CD4-positive, alpha-beta T cell treated with Interleukin-17A for 1 hour (primary cell): ENCODE measurements around the gene FNDC3B.

Source experiments
- DNase-seq: peaks from one replicate; pipeline ENCODE4 v3.0.0-alpha.2; 2020

FNDC3B gene

GRCh38 chr3:172056416-172056815 is 17.0 kb downstream of the FNDC3B start:
- DNase-seq = no peak

GRCh38 chr3:172057059-172057458 is 17.7 kb downstream of the FNDC3B start:
- no peak for DNase-seq

- no peak for DNase-seq
Observed at GRCh38 chr3:172057624-172058327, 18.4 kb downstream of the FNDC3B start.

DNA sequence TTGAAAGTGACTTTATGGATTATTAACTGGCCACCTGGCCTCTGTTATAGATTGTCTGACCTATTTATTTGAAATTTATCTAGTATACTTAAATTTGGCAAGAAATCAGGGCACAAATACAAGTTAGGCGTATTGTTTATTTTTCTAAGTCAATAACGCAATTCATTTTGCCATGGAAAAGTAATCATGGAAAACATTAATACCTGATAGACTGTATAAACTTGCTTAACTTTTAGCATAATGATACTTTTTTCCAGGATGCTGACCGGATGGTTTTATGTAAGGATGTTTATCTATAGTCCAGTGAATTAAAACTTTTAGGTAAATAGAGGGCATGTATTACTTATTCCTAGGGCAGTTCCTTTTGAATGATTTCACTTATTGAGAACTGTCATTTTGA is 20.2 kb downstream of the FNDC3B start:
- DNase-seq = no peak

- DNase-seq = no peak
Observed at GRCh38 chr3:172060234-172060633, 20.9 kb downstream of the FNDC3B start.

DNA sequence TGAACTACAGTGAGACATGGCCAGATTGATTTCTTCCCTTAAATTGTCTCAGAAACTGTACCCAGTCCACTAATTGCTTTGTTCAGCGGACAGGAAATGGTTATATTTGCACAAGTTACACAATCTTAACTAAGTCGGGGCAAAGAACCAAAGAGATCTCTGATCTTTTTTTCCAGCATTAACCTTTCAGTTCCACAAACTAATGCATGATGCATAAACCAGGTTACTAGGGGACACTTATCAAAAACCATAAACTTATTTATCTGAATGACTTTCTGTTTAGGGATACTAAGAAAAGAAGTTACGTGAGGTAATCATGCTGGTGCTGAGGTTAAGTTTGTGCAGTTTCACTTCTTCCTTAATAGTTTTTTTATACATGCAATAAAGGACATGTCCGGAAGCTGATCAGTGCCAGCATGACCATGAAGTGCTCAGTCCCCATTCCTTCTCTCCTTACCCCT is 22.4 kb downstream of the FNDC3B start:
- DNase-seq = peak; percentile 10

GRCh38 chr3:172062761-172063160 is 23.4 kb downstream of the FNDC3B start:
- DNase-seq = no peak

GRCh38 chr3:172063456-172064432 is 24.4 kb downstream of the FNDC3B start:
- no peak for DNase-seq

GRCh38 chr3:172065527-172065926 is 26.1 kb downstream of the FNDC3B start:
- DNase-seq = no peak

DNA sequence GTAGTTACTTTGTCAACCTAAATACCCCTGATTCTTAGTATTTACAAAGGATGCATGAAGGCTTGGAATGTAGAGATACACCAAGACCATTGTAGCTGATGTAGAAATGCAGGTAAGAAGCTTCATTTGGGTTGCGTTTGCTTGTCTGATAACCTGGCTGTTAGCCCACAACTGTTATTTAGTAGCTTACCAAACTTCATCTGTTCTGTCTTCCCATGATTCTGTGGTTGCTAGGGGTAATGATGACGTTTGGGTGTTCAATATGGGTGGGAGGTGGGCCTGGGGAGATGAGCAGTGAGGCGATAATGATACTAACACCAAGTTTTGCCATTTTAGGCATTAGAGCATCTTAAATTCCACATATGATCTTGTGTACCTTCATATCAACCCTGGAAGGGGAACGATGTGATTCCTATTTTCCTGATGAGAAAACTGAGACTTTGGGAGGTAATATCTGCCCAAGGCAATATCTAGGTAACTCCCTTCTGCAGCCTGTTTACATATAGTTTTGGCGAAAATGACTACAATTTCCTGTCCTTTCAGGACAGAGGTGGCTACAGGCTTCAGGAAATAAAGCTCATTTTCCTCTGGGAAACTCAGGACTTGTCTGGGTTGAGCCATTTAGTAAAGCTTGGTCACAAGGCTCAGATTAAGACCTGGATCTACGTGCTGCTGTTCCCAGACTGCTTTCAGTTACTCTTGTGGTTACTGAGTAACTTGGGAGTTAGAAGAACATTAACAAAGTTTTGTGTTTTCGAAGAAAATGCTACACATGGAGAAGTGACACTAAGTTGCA is 26.8 kb downstream of the FNDC3B start:
- no peak for DNase-seq

DNA sequence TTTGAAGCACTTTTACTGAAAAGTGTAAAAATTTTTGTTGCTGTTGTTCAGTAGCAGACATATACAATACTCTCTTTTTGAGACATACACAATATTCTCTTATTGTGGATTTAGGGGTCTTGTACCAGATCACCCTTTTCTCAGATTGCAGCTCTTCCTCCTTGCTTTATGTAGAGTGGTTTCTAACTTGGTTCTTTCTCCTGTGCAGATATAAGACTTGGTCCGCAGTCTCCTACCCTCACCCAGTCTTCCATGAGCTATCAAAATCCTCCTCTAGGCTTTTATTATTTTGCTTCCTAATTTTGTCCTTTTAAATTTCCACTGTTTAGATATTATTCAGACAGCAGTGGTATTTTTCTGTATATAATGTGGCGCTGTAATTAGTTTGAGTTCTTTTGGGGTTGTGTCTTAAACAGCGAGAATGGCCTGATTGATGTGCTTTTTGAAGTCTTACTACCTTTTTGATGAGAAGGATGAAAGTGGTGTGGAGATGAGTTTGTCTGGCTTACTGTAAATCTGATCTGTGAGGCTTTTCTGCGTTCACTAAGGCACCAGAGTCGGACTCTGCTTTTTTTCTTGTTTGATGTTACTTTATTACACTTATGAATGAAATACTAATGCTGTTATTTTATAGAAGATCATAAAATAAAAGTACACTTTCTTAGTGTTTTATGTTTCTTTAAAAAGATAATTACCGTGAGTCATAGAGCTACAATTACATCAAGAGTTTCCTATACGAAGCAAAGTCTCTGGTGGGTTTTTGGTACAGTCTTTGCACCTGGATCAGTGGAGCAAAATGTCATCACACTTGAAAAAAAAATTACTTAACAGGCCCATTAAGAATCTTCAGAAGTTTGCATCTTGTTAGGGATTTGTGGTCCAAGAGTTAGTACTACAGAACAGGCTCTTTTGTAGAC is 27.8 kb downstream of the FNDC3B start:
- no peak for DNase-seq

DNA sequence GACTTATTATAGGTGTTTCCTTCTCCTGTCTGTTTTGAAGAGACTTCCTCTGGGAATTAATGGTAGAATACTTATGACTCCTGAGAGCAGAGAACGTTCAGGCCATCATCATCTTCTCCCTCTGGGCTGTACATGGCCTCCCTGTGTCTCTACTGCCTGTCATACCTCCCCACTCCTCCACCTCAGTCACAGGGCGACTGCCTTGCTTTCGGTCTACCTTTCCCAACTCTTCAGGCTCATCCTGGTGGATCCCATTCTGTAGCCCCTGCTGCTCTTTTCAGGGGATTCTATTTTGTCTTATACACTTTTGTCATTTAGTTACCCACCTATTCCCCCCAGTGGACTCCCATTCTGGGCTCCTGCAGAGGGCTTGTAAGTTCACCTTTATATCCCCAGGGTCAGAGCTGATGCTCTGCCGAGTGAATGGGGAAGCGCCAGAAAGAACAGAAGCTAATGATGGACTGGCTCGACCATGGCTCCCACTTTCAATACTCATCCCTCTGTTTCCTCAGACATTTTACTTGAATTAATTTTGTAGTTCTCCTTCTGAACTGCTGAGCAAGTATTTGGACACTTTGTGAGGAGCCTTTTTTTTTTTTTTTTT is 28.6 kb downstream of the FNDC3B start:
- no peak for DNase-seq

GRCh38 chr3:172068977-172069376 is 29.6 kb downstream of the FNDC3B start:
- DNase-seq = no peak

- no peak for DNase-seq
Observed at GRCh38 chr3:172069478-172069877, 30.1 kb downstream of the FNDC3B start.

GRCh38 chr3:172070269-172070668 is 30.9 kb downstream of the FNDC3B start:
- DNase-seq = no peak

GRCh38 chr3:172070802-172071201 is 31.4 kb downstream of the FNDC3B start:
- DNase-seq = no peak

GRCh38 chr3:172071780-172072330 is 32.5 kb downstream of the FNDC3B start:
- DNase-seq = no peak

DNA sequence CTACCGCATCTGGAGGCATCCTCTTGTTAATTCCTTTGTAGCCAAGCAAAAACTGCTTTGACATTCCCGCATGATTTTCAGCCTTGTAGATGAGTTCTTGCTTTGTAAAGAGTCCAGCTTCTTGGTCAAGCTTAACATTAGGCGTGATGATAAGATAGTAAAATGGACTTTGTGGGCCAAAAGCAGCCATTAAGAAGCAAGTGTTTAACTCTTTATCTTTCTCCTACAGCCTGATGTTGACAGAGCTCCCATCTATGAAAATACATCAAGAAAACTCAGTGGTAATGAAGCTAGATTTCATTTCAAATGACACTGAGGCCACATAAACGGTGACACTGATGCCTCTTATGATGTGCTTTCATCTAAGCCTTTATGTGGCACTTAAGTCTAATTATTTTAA is 33.2 kb downstream of the FNDC3B start:
- no peak for DNase-seq

GRCh38 chr3:172073262-172073915 is 34.0 kb downstream of the FNDC3B start:
- DNase-seq = no peak

DNA sequence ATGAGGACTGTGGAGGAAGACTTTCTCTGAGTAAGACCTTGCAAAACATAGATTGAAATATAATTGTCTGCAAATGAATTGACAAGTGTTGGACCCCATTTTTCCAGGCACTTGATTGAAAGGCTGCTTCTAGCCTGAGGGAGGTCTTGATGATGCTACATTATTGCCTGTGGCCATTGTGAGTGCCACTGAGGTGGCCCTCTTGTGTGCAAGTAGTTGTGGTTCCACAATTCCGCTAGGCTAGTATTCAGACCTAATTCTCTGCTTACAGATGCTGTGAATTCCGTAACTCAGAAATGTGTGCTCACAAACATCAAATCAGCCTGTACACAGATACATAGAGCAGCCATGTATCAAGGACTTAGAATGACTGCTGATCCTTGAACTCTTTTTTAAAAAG is 34.7 kb downstream of the FNDC3B start:
- DNase-seq = no peak

- DNase-seq = no peak
Observed at GRCh38 chr3:172074586-172074985, 35.2 kb downstream of the FNDC3B start.
